GM18873 (cell line): ENCODE results near the gene BLACAT1.

Source experiments
- ATAC-seq: cut with Tn5 transposase; IDR thresholded peaks from one replicate; pipeline ENCODE4 v1.9.1; 2021; ENCODE audit warnings: mild to moderate bottlenecking, moderate library complexity, moderate number of reproducible peaks; ENCODE audit not compliant: unreplicated experiment, low FRiP score

The BLACAT1 gene

DNA sequence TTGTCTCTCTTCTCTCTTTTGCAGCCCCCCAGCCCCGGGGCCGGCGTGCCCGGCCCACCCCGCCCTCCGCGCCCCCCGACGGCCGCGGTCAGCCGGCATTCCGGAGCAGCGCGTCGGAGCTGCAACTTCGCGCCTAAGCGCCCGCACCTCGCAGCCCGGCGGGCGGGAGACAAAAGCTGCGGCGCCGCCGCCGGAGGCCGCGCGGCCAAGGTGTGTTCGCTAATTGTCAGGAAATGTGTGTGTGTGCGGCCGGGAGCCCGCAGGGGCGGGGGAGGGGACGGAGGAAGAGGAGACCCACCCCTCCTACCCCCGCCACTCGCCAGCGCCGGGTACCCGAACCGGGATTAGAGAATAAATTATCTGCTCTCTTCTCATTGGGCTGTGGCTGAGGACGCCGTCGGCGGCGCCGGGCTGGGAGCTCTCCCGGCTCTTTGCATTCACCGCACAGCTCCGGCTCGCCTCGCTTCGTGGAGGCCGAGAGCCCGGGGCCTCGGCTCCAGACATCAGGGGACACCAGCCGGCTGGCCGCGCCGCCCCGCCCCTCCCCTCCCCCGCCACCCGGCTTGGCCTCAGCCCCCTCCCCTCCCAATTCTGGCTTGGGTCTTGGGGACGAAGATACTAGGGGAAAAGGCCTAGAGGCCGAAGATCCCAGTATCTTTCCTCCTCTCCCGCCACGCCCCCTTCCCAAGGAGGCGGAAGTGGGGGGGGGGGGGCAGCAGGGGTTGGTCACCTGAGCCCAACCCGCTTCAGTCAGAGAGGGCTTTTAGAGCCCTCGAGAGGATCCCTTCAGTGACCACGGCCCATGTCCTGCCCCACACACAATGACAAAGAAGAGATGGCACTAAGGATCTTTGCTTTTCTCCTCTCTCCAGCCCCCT, 1.3 kb upstream of the BLACAT1 start:
- ATAC-seq, result no peak

- no peak for ATAC-seq
Observed at GRCh38 chr1:205456383-205456867, 580 bp upstream of the BLACAT1 start.

GRCh38 chr1:205454903-205455335, 926 bp downstream of the BLACAT1 start:
- ATAC-seq, result no peak

DNA sequence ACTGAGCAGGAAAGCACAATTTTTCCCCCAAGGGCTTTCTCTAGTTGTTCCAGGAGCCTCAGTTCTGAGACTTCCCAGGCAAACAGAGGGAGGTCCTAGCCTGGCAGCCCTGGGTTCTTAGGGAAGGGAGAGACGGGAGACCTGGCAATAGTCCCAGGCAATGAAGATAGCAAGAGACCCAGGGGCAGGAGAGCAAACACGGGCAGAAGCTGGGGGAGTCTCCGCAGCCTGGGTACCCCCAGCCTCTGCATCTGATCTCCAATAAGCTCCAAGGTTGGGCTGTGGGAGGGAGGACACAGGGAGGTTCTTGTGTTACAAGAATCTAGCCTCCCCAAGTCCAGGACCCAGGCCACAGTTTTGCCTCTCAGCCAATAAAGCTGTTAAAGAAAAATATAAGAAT, 2.4 kb downstream of the BLACAT1 start:
- ATAC-seq, result no peak

- no peak for ATAC-seq
Observed at GRCh38 chr1:205452933-205453332, 2.9 kb downstream of the BLACAT1 start.

DNA sequence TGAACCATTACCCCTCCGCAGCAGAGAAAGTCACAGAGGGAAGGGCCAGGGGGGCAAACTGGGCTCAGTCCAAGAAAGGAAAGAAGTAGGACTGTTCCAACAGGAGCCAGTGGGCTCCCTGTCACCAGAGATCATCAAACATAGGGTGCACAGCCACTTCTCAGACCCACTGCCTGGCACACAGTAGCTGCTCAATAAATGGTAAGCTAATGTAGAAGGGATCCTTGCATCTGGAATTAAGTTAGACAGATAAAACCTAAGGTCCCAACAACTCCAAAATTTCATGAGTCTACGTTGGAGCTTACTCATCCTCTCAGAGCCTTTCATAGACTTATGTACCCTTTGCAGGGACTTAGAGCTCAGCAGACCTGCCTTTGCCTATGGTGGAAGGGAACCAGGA, 3.5 kb downstream of the BLACAT1 start:
- ATAC-seq, result no peak

- no peak for ATAC-seq
Observed at GRCh38 chr1:205451759-205452164, 4.1 kb downstream of the BLACAT1 start.

DNA sequence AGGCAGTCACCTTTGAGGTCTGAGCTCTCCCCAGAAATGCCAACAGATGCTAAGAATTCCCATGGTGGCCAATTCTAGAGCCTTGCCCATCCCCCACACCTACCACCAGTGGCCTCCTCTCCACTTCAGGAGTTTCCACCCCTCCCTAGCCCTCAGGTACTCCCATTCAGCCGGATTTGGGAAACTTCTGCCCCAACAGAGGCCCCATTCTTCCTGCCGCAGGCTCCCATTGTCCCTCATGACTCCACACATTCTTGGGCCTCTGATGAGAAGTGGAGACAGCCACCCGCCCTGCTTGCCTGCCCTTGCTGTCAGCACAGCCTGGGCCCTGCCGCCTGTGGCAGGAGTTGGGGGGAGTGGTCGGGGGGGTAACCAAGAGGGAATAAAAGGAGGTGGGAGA, 4.6 kb downstream of the BLACAT1 start:
- ATAC-seq, result no peak

GRCh38 chr1:205450448-205450847, 5.4 kb downstream of the BLACAT1 start:
- no peak for ATAC-seq

DNA sequence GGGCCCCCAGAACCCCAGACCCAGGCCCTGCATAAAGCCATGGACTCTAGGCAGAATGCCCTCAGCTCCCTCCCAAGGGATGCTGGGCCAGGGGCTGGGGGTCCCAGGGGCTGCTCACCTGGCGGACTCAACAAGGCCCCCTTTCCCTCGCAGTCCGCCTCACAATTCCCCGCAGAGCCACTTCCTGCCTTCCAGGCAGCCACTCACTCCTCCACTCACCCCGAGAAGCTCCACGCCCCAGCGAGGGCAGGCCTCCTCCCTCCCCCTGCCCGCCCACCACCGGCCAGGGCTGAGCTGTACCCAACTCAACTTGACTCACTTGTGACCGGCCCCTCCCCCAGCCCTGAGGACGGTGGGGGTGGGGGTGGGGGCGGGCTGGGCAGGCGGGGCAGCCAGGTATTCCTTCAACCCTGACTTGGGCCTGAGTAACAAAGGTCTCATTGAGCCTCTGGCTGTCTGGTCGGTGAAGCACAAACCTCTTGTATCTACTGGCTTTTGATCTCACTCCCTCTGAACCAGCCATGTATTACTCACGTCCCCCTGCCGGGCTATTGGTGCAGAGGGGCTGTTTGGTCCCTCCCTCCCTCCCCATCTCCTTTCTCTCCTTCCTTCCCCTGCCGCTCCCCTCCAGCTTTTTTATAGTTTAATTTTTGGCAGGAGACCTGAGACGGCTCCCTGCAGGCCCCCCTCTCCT, 5.9 kb downstream of the BLACAT1 start:
- no peak for ATAC-seq

DNA sequence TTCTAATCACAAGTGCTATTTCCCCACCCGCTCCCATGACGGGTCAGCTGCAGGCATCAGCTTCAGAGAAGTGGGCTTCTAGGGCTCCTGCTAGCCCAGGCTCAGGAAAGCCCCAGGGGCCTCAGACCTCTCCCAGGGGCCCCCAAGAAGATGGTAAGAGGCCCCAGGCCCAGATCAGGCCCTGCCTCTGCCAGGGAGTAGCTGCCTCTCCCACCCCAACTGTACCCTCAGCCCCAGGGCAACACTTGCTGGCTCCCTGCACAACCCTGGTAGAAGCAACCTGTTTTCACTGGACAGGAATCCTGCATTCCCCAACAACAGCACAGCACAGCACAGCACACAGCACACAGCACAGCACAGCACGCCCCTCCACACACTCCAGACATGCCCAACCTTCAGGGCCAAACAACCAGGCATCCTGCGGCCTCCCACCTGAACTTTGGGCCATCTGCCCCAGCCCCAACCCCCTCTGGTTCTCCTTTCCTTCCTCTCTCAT, 6.5 kb downstream of the BLACAT1 start:
- no peak for ATAC-seq

- ATAC-seq, result no peak
Observed at GRCh38 chr1:205448540-205449253, 7.1 kb downstream of the BLACAT1 start.

DNA sequence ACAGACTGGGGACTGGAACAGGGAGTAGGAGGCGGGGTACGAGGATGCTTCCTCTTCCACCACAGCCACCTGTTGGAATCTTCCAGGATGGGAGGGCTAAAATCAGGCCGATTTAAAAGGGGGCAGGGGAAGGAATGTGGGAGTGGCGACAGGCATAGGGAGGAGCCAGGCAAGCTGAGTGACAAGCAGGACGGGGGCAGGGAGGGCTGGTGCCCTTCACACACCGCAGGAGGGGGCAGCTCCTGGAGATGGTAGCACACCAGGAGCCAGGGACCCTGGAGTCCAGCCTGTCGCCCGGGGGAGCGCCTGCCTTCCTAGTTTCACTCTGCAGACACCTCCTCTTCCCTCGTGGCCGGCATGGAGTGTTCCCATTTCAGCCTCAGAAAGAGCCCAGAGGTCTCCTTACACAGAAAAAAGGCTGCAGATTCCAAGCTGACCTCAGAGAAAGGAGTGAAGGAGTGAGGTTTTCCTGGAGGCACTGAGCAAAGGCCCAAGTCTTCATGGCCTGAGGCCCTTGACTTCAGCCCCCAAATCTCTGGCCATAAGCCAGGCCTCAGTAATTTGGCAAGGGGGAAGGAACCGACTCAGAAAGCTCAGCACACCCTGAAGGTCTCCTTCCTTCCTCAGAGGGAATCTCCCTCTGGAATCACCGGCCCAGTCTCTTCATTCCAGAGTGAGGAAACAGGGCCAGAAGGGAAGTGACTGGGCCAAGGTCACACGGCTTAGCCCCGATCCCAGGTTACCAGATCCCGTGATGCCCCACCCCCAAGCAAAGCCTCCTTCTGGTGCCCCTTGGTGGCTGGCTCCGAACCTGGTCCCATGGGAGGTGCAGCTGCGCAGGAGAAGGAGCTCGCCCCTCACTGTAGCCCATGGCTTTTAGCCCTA, 8.1 kb downstream of the BLACAT1 start:
- ATAC-seq, result no peak

DNA sequence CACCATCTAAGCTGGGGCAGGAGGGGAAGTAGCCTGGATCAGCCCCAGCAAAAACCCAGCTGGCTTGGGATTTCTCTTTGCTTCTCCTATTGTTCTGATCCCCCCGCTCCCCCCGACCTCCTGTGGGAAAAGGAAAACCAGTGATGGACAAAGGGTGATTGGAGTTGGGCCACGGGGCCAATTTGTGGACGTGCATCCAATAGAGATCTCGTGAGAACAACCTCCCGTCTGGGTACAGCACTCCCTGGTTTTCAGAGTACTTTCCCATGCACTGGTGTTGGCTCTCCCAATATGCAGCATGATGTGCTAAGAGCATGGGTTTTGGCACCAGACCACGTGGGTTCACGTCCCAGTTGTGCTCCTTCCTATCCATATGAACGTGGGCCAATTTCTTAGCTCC, 9.0 kb downstream of the BLACAT1 start:
- no peak for ATAC-seq

DNA sequence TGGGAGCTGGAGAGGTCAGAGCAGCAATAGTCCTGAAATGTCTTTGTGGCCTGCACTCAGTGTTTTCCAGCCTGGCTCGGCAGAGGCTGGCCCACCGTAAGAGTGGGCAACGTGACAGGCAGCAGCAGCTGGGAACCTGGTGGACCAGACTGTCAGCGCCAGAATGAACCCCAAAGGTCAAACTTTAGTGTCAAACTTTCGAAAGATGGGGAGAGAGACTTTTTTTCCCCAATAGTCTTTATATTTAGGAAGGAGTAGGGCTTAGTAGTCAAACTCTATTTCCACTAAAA, 10.3 kb downstream of the BLACAT1 start:
- ATAC-seq, result no peak

- no peak for ATAC-seq
Observed at GRCh38 chr1:205444931-205445645, 10.8 kb downstream of the BLACAT1 start.

DNA sequence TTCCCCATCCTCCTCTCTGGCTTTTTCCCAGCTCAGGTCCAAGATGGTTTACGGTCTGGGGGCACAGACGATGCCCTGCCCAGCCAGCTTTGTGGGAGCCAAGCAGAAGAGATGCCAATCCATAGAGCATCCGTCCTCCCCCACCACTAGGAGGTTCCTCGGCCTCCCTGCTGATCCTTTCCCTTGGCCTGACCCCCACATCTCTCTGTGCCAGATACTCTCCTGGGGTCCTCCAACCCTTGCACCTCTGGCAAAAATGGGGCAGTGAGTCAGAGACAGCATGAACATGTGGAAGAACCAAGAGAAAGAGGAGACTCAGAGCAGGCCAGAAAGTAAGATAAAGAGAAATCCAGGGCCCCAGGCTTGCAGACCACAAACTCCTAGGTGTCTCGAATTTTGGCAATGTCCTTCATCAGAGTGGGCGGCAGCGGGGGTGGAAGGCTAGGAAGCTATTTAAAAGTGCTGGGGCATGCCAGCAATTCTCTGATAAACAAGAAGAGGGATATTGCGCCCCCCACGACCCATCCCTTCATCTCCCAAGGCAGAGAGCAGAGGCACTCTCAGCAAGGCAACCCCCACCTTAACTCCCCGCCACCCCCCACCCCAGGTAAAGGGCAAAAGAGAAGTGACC, 11.4 kb downstream of the BLACAT1 start:
- no peak for ATAC-seq

DNA sequence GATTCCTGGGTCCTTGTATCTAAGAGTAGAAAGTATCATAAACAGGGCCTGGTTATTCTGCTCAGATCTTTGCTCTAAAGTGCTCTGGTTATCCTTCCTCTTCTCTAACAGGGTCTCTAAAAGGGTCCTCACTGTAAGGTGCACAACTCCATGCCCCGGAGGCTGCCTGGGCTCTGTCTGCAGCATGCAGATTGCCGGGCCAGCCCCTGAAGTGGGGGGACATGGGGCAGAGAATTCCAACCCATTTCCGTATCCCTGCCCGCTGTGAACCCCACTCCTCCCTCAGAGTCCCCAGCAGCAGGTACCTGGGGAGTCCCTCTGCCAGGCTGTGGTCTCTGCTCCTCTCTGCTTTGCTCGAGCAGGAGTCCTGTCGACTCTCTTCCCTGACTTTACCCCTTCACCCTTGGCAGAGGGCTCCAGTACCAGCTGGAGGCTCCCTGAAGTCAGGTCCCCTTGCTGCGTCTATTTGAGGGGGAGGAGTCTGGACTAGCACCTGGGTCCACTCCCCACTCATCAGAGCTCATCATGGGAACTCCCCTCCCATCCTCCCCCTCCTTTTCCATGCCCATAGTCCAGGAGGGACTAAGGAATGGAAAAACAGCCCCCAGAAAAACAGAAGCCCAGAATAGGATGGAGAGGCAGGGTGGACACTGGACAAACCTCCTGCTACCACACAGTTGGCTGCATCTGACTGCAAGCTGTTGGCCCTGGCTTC, 12.1 kb downstream of the BLACAT1 start:
- no peak for ATAC-seq
